Panc1 (cell line): ENCODE data around the gene MVK. TPM values are rescaled to one million over a fixed set of nuclear protein-coding genes. Genes with fewer than 3 reads are reported as not detected.

Experiments
- ATAC-seq: fragments of 200-7000 bp; cut with Tn5 transposase; 2 replicates; pipeline ENCODE4 v1.9.1; 2020; ENCODE audit warnings: mild to moderate bottlenecking, moderate library complexity
- BruUV-seq: library from RNA; stranded (reverse); fragments of 400-500 nt; replicated peaks from 2 replicates; lab custom pipeline; 2021; lab: Mats Ljungman, UMichigan
- CTCF ChIA-PET: fragments of 300-600 bp; sonication (Branson Sonifier 250); formaldehyde crosslinking; loops from one replicate; lab custom pipeline; 2022; ENCODE audit warnings: antibody characterized with exemption; lab: Charles Lee
- POLR2A ChIA-PET: fragments of 300-600 bp; sonication (Branson Sonifier 250); formaldehyde crosslinking; loops from one replicate; lab custom pipeline; 2022; ENCODE audit warnings: antibody characterized with exemption; lab: Charles Lee
- DNase-seq: peaks from one replicate; pipeline ENCODE4 v3.0.0-alpha.2; 2010; ENCODE audit warnings: low read depth, low spot score
- H3K27ac ChIP-seq: 2 replicates; pipeline ENCODE4 v1.5.1; 2011; ENCODE audit warnings: mild to moderate bottlenecking, low read length, inconsistent platforms
- H3K27me3 ChIP-seq: fragments of 200-500 bp; sonication (Bioruptor generic); 2 replicates; pipeline ENCODE4 v1.6.0; 2014; ENCODE audit warnings: low read length, inconsistent platforms; ENCODE audit not compliant: control insufficient read depth, insufficient read depth
- H3K36me3 ChIP-seq: fragments of 200-500 bp; sonication (Bioruptor generic); 2 replicates; pipeline ENCODE4 v1.5.1; 2014; ENCODE audit warnings: inconsistent platforms, mild to moderate bottlenecking, low read length, moderate library complexity; ENCODE audit not compliant: control insufficient read depth, insufficient read depth
- H3K4me1 ChIP-seq: 2 replicates; pipeline ENCODE4 v1.5.1; 2011; ENCODE audit warnings: inconsistent platforms, mild to moderate bottlenecking, low read length, moderate library complexity; ENCODE audit not compliant: control insufficient read depth, insufficient read depth
- H3K4me3 ChIP-seq, 2 experiments: 2 replicates each; pipeline ENCODE4 v1.5.1; 2011 to 2012; ENCODE audit warnings: low read depth in 2 of 2, low read length in 2 of 2, mild to moderate bottlenecking in 2 of 2, inconsistent platforms in 1 of 2, moderate library complexity in 1 of 2
- H3K9me3 ChIP-seq: fragments of 200-500 bp; sonication (Bioruptor generic); 2 replicates; pipeline ENCODE4 v1.5.1; 2014; ENCODE audit warnings: low read depth, mild to moderate bottlenecking, inconsistent platforms, low read length, moderate library complexity; ENCODE audit not compliant: control insufficient read depth, insufficient read depth
- CTCF ChIP-seq: fragments of 450-650 bp; IDR thresholded peaks from 2 replicates; pipeline ENCODE4 v1.5.1; 2017; ENCODE audit warnings: mild to moderate bottlenecking
- POLR2AphosphoS5 ChIP-seq: IDR thresholded peaks from 2 replicates; pipeline ENCODE4 v1.6.1; 2012; ENCODE audit warnings: mild to moderate bottlenecking, low read depth, low read length, moderate library complexity
- REST ChIP-seq, 2 experiments: IDR thresholded peaks; 2 replicates each; pipeline ENCODE4 v1.6.1; 2011 to 2012; ENCODE audit warnings: low read depth in 2 of 2, control low read depth in 1 of 2, low read length in 1 of 2, mild to moderate bottlenecking in 1 of 2, moderate library complexity in 1 of 2; ENCODE audit not compliant: insufficient read depth in 1 of 2
- SIN3A ChIP-seq: IDR thresholded peaks from 2 replicates; pipeline ENCODE4 v1.6.1; 2012; ENCODE audit warnings: low read depth, mild to moderate bottlenecking, low read length, moderate library complexity, borderline replicate concordance; ENCODE audit not compliant: insufficient read depth
- TCF7L2 ChIP-seq: IDR thresholded peaks from 2 replicates; pipeline ENCODE4 v1.6.1; 2011; ENCODE audit warnings: mild to moderate bottlenecking, low read depth, low read length, inconsistent platforms
- in situ Hi-C: cut with HindIII; loops from 2 replicates; pipeline ENCODE4 v1.10.0; 2016; ENCODE audit warnings: low sequenced_read_pairs, low pct_unique_long_range_greater_than_20kb
- intact Hi-C: fragments of 100-400 bp; cut with micrococcal nuclease; formaldehyde crosslinking; loops from one replicate; pipeline ENCODE4 v1.10.0; 2022; ENCODE audit not compliant: unreplicated experiment
- total RNA-seq: library from RNA; stranded (reverse); gene quantifications from one replicate; pipeline ENCODE4 v1.2.1, GENCODE V29; 2021; ENCODE audit not compliant: unreplicated experiment

Gene MVK
- total RNA-seq, 1 experiment from 2014 or later = 41.6 TPM

- Histone ChIP-seq H3K27me3 (no peaks in the 10 kb centered on the region), H3K4me1 (no peaks in the 10 kb centered on the region), H3K4me3 (no peak overlapping the region), H3K9me3 (no peaks in the 10 kb centered on the region), H3K27ac (no peak overlapping the region), H3K36me3 (no peaks in the 10 kb centered on the region)
- intact Hi-C loops = no loop called here
- BruUV-seq = no TSS peak
- in situ Hi-C loops = no loop called here
- TF ChIP-seq CTCF = no peak
- TF ChIP-seq TCF7L2 = no peak
- no peak for TF ChIP-seq REST (IDR thresholded peaks at IDR 0.05; ENCODE audit: insufficient read depth in 1 of 2, low read depth in 2 of 2, low read length in 1 of 2)
- no peak for TF ChIP-seq POLR2AphosphoS5
- TF ChIP-seq SIN3A = no peak
- ChIA-PET CTCF (no interaction called here), POLR2A (no interaction called here)
- DNase-seq (no peak), ATAC-seq (no peak)
These were observed 42.2 kb upstream of the MVK start for GRCh38 chr12:109531411-109531810.

GRCh38 chr12:109532721-109533486 lies 40.7 kb upstream of the MVK start:
- H3K4me1 ChIP-seq = no peaks in the 10 kb centered on the region
- H3K4me3 ChIP-seq = no peak overlapping the region
- DNase-seq (no peak), ATAC-seq (no peak)
- H3K27me3 ChIP-seq = no peaks in the 10 kb centered on the region
- BruUV-seq = no TSS peak
- H3K36me3 ChIP-seq = no peaks in the 10 kb centered on the region
- intact Hi-C loops = no loop called here
- POLR2A ChIA-PET = no interaction called here
- in situ Hi-C loops = no loop called here
- CTCF ChIA-PET = no interaction called here
- no peaks in the 10 kb centered on the region for H3K9me3 ChIP-seq
- TF ChIP-seq SIN3A = no peak
- TF ChIP-seq TCF7L2 = no peak
- TF ChIP-seq CTCF = no peak
- TF ChIP-seq POLR2AphosphoS5 = no peak
- no peak for TF ChIP-seq REST (IDR thresholded peaks at IDR 0.05; ENCODE audit: insufficient read depth in 1 of 2, low read depth in 2 of 2, low read length in 1 of 2)
- H3K27ac ChIP-seq = no peak overlapping the region
